ENCODE data around the gene PRR29. TPM values are rescaled to one million over a fixed set of nuclear protein-coding genes. Genes with fewer than 3 reads are reported as not detected.
"Not testable (repeated sequence)": the region's sequence is repeated elsewhere in the genome, so short reads cannot be mapped to it uniquely, and the experiment has no call there.

PRR29 gene
- total RNA-seq, 4 donors from 2014 or later, result 0.23 to 1.1 (median 0.57) TPM; not detected in 1

GRCh38 chr17:63978272-63979200, 19.6 kb upstream of the PRR29 start:
- no peak for ATAC-seq
- no peaks in the 10 kb centered on the region for H3K36me3 ChIP-seq
- no peak overlapping the region for H3K4me3 ChIP-seq
- WGBS, 2 donors (ENCODE audit: low coverage in 1 of 2), result 70 to 81% methylated on average over 9 to 12 of the region's 13 CpGs
- peaks cover 0 to 19% (median 8%) of the 10 kb centered on the region in 3 donors for H3K4me1 ChIP-seq
- peaks cover 26% of the 10 kb centered on the region for H3K27me3 ChIP-seq
- TF ChIP-seq CTCF (IDR thresholded peaks at IDR 0.05), result no peak
- no peak for TF ChIP-seq POLR2AphosphoS5 (IDR thresholded peaks at IDR 0.05)
- TF ChIP-seq POLR2A (IDR thresholded peaks at IDR 0.05), result no peak
- no peak for TF ChIP-seq EP300 (IDR thresholded peaks at IDR 0.05)
- peaks cover 0 to 9% (median 0%) of the 10 kb centered on the region in 3 donors for H3K9me3 ChIP-seq
- H3K27ac ChIP-seq, result no peak overlapping the region

GRCh38 chr17:63982641-63983040, 15.5 kb upstream of the PRR29 start:
- not testable (repeated sequence) for H3K4me3 ChIP-seq, H3K9me3 ChIP-seq, H3K36me3 ChIP-seq, ATAC-seq, H3K27me3 ChIP-seq
- Histone ChIP-seq H3K27ac (peak overlapping the region in 1 of 4 donors; percentile 31), H3K4me1 (peaks cover 0 to 56% (median 37%) of the 10 kb centered on the region in 3 donors)
- WGBS, 2 donors (ENCODE audit: low coverage in 1 of 2), result 100% methylated on average over 2 of the region's 2 CpGs

GRCh38 chr17:63983320-63983719, 14.8 kb upstream of the PRR29 start:
- H3K4me3 ChIP-seq, result no peak overlapping the region
- H3K4me1 ChIP-seq, result peaks cover 0 to 62% (median 37%) of the 10 kb centered on the region in 3 donors
- no peaks in the 10 kb centered on the region for H3K36me3 ChIP-seq
- H3K27me3 ChIP-seq, result peaks cover 10% of the 10 kb centered on the region
- peak overlapping the region in 2 of 4 donors; percentile 31 to 70 for H3K27ac ChIP-seq
- no peak for ATAC-seq
- H3K9me3 ChIP-seq, result peaks cover 0 to 9% (median 0%) of the 10 kb centered on the region in 3 donors
- no peak for TF ChIP-seq POLR2AphosphoS5 (IDR thresholded peaks at IDR 0.05)
- TF ChIP-seq EP300 (IDR thresholded peaks at IDR 0.05), result no peak
- no peak for TF ChIP-seq CTCF (IDR thresholded peaks at IDR 0.05)
- TF ChIP-seq POLR2A (IDR thresholded peaks at IDR 0.05), result no peak
- WGBS, 2 donors (ENCODE audit: low coverage in 1 of 2), result 42 to 72% methylated on average over 2 to 3 of the region's 7 CpGs

GRCh38 chr17:63984236-63984635, 13.9 kb upstream of the PRR29 start:
- Histone ChIP-seq H3K27me3 (peaks cover 19% of the 10 kb centered on the region), H3K9me3 (peaks cover 0 to 9% (median 0%) of the 10 kb centered on the region in 3 donors), H3K27ac (peak overlapping the region in 3 of 4 donors; percentile 55 to 70 (median 55)), H3K4me1 (peaks cover 0 to 72% (median 42%) of the 10 kb centered on the region in 3 donors), H3K4me3 (no peak overlapping the region), H3K36me3 (no peaks in the 10 kb centered on the region)
- WGBS, 2 donors (ENCODE audit: low coverage in 1 of 2), result 62 to 80% methylated on average over 3 to 5 of the region's 5 CpGs
- ATAC-seq, result no peak
- TF ChIP-seq EP300 (IDR thresholded peaks at IDR 0.05), result no peak
- no peak for TF ChIP-seq POLR2AphosphoS5 (IDR thresholded peaks at IDR 0.05)
- TF ChIP-seq POLR2A (IDR thresholded peaks at IDR 0.05), result no peak

GRCh38 chr17:63984651-63985386, 13.3 kb upstream of the PRR29 start:
- H3K27ac ChIP-seq, result peak overlapping the region in 3 of 4 donors; percentile 55 to 70 (median 55)
- ATAC-seq, result peak; percentile 86
- no peak for TF ChIP-seq POLR2A (IDR thresholded peaks at IDR 0.05)
- no peak for TF ChIP-seq CTCF (IDR thresholded peaks at IDR 0.05)
- TF ChIP-seq EP300 (IDR thresholded peaks at IDR 0.05), result no peak
- TF ChIP-seq POLR2AphosphoS5 (IDR thresholded peaks at IDR 0.05), result no peak
- H3K9me3 ChIP-seq, result peaks cover 0 to 9% (median 0%) of the 10 kb centered on the region in 3 donors
- H3K4me3 ChIP-seq, result no peak overlapping the region
- peaks cover 0 to 74% (median 42%) of the 10 kb centered on the region in 3 donors for H3K4me1 ChIP-seq
- WGBS, 2 donors (ENCODE audit: low coverage in 1 of 2), result 51 to 60% methylated on average over 4 to 7 of the region's 16 CpGs
- peaks cover 24% of the 10 kb centered on the region for H3K27me3 ChIP-seq
- H3K36me3 ChIP-seq, result no peaks in the 10 kb centered on the region
